Stimulated activated CD8-positive, alpha-beta memory T cell treated with anti-CD3 and anti-CD28 coated beads, Interleukin-12 subunit alpha, Interleukin-12 subunit beta, amount 100 ng/mL, for 4 hours (primary cell): ENCODE measurements around the gene ACAP3.

Experiments
- DNase-seq: peaks from one replicate; pipeline ENCODE4 v3.0.0-alpha.2; 2020; ENCODE audit warnings: low read depth

The ACAP3 gene, protein sequence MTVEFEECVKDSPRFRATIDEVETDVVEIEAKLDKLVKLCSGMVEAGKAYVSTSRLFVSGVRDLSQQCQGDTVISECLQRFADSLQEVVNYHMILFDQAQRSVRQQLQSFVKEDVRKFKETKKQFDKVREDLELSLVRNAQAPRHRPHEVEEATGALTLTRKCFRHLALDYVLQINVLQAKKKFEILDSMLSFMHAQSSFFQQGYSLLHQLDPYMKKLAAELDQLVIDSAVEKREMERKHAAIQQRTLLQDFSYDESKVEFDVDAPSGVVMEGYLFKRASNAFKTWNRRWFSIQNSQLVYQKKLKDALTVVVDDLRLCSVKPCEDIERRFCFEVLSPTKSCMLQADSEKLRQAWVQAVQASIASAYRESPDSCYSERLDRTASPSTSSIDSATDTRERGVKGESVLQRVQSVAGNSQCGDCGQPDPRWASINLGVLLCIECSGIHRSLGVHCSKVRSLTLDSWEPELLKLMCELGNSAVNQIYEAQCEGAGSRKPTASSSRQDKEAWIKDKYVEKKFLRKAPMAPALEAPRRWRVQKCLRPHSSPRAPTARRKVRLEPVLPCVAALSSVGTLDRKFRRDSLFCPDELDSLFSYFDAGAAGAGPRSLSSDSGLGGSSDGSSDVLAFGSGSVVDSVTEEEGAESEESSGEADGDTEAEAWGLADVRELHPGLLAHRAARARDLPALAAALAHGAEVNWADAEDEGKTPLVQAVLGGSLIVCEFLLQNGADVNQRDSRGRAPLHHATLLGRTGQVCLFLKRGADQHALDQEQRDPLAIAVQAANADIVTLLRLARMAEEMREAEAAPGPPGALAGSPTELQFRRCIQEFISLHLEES

DNA sequence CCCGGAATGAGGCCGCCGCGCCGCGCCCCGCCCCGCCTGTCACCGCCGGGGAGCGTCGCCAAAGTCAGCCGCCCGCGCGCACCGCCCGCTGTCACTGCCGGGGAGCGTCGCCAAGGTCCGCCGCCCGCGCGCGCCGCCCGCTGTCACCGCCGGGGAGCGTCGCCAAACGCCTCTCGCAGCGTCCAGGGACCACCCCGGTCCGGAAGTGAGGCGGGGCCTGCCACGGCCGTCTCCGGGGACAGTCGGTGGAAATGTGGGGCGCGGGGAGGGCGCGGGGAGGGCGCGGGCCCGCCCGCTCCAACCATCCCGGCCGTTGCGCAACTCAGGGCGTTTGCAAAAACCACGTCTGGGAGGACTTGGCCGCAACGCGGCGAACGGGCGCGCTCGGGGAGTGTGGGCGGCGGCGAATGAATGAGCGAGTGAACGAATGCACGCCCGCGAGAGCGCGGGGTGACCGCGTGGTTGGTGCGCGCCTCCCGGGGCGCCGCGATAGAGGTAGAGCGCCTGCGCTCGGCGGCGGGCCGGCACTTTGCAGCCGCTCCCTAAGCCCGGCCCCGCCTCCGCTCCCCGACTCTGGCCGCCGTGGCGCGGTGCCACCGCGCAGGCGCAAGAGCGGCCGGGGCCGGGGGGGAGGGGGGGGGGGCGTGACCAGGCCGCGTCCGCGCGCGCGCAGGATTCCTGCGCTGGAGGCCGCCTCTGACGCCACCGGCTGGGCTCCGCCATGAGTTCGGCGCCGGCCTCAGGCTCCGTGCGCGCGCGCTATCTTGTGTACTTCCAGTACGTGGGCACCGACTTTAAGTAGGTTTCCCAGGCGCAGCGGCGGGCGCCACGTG, at the start of gene ACAP3, which contains the start of gene PUSL1:
ACAP3 (minus strand) TSS at position 8 of the 833 bp plus-strand sequence. CDS start 115 bp downstream, outside the sequence.
PUSL1 (plus strand) TSS at position 675 of the 833 bp plus-strand sequence; CDS start at position 722, 47 bp downstream.
- peak; percentile 85 for DNase-seq

DNA sequence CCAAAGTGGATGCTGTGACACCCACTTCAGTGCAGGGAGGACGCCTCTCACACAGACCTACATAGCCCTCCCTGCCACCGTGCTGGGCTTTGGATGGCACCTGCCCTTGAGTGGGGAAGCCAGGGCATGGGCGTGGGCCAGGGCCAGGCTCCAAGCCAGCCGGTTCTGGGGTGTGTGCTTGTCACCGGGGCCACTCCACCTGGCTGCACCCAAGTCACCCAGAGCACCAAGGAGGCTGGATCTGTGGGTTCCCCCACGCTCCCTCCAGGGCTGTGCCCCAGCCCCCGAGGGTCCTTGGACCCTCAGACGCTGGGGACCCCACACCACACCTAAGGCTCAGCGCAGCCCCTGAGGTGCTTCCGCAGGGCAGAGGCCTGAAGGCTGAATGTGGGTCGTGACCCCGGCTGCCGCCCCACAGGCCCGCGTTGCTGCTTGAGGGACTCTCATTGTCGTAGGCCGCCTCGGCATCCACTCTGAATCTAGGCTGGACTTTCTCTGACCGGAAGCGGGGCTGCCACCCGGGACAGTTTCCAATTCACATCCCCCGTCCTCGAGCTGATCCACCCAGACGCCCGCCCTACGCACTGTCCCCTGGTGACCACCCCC, 49.2 kb upstream of the ACAP3 start:
- no peak for DNase-seq

DNA sequence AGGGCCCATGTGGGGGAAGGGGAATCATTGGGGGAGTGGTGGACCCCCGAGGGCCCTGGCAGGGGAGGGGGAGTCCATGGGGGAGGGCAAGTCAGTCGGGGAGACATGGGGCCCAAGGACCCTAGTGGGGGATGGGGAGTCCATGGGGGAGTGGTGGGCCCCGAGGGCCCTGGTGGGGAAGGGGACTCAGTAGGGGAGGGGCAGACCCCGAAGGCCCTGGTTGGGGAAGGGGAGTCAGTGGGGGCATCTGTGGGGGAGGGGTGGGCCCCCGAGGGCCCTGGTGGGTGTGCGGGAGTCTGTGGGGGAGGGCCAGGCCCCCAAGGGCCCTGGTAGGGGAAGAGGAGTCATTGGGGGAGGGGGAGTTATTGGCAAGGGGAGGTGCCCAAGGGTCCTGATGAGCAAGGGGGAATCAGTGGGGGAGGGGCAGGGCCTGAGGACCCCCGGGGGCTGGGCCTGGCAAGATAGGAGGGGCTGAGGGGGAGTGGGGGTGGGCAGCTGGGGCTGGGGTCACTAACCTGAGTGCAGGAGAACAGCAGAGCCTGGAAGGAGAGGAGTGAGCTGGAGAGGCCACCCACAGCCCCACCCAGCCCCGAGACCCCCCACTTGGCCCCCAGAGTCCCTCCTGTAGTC, 48.6 kb upstream of the ACAP3 start:
- no peak for DNase-seq

DNA sequence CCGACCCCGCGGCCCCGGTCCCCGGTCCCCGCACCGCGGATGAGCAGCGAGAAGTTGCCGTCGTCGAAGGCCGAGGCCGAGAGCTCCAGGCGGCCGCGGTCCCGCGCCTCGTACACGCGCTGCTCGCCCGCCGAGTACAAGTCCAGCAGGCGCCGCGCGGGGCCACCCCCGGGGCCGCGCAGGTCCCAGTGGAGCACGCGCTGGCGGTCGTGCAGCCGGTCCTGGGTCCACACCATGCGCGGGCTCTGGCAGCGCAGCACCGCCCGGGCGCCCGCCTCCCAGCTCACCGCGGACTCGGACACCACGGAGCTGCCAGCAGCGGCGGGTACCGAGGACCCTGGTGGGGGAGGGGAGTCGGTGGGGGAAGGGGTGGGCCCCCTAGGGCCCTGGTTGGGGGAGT, 47.7 kb upstream of the ACAP3 start:
- DNase-seq, result no peak

DNA sequence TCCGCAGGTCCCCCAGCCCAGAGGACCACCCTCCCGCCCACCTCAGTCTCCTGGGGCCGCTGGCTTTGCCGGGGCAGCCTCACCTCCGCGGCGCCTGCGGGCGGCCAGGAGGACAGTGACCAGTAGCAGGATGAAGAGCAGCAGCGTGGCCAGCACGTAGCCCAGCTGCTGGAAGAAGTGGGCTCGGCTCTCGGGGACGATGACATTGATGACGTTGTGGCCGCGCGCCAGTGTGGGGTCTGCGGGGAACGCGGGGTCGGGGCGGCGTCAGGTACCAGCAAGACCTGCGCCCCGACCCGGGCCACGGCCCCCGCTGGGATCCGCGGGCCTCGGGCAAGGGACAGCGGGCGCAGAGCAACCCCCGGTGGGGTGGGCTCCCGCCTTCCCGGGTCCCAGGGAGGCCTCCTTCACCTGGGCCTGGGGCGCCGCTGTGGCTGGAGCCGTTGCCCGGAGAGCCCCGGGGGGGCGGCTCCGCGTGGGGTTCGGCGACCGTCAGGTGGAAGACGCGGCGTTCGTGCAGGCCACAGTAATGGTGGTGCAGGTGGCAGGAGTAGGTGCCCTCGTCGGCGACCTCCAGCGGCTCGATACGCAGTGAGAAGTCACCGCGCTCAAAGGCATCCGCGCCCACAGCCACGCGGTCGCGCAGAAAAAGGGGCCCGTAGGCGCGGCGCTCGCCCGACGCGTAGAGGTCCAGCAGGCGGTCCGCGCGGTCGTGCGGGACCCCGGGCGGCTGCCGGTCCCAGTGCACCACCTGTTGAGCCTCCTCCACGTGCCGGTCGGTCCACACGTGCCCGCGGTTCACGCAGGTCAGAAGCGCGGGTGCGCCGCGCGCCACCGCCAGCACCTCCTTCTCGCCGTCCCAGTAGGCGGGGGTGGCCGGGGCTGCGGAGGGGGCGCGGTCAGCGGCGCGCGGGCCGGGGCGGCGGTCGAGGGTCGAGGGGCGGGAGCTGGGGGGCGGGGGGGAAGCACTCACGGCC, 46.8 kb upstream of the ACAP3 start:
- no peak for DNase-seq

DNA sequence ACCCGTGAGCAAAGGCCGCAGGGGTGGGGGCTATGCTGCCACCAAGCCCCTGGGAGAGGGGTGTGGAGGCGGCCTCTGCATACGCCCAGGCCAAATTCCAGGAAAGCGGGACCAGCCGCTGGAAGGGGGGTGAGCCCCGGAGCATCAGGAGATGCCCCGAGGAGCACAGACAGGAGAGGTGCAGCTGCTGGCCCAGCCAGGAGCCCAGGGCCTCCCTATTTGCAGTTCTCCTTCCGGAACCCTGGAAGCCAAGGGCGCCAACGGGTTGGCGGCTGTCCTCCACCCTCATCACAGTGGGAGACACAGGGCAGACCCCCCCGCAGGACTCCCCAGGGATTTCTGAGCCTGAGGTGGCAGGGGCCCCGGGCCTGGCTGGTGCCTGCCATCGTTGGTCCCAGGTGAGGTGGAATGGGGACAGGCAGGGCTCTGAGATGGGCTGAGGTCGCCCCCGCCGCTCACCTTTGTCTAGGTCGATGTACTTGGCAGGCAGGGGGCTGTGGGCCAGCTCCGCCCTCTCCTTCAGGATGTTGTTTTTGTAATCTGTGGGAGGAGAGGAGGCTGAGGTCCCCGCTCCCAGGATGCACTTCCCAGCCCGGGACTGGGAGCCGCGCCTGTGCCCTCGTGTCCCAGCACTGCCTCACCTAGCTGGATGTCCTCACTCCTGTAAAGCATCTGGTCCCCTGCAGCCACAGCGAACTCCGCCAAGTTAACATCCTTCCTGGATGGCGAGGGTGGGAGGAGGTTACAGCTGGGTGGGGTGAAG, 45.8 kb upstream of the ACAP3 start:
- DNase-seq, result no peak

DNA sequence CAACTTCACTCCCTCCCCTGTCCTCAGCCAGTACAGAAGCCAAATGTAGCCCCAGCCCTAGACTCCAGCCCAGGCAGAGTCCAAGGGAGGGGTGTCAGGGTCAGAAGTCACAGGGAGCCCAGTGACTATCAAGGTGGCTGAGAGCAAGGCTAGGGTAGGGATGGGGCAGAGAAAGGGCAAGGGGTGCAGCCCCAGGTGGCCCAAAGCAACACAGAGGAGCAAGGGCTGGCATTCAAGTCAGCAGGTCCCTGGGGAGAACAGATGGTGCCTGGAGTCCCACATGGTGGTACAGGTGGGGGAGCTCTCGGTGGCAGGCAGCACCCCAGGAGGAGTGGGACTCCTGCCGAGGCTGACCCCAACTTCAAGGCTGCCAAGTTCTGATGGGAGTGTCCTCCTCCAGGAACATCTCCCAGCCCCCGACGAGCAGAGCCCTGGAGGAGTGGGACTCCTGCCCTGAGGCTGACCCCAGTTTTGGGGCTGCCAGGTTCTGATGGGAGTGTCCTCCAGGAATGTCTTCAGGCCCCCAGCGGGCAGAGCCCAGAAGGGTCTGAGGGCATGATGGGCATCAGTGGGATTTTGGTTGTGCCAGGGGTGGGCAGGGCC, 45.2 kb upstream of the ACAP3 start:
- DNase-seq, result no peak

DNA sequence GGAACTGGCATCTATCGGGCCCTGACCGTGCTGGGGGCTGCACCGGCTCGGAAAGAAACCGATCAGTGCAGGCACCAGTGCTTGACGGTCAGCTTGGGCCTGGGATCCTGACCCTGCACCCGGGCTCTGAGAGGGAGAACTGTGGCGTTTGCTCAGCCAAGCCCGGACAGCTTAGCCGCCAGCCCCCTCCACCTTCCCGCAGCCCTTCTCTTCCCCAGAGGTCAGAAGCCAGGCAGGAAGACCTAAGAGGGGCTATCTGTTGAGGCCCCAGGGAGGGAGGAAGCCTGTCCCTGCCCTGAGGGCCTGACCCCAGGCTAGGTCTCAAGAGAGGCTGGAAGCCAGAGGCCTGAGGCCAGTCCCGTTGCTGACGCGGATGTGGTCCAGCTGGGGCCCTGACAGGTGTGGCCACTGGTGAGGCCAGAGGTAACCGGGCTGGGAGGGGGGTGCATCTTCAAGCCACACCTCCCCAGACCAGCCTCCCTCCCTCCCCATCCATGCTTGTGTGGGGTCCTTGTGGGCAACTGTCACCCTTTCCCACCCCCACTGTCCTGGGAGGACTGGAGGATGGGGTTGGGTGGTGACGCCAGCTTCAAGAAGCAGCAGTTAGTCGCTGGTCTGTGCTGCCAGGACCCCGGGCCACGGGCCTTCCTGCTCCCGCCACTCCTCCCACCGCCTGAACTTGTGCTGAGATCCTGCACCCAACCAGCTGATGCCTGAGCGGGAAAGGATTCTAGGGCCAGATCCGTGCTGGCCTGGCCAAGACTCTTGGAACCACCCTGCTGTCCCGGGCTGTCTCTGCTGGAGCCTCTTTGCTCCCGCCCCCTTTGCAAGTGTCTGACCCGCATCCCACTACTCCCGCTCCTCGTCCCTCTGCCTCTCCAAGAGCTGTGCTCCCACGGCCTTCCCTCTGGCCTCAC, 44.0 kb upstream of the ACAP3 start:
- DNase-seq, result no peak

DNA sequence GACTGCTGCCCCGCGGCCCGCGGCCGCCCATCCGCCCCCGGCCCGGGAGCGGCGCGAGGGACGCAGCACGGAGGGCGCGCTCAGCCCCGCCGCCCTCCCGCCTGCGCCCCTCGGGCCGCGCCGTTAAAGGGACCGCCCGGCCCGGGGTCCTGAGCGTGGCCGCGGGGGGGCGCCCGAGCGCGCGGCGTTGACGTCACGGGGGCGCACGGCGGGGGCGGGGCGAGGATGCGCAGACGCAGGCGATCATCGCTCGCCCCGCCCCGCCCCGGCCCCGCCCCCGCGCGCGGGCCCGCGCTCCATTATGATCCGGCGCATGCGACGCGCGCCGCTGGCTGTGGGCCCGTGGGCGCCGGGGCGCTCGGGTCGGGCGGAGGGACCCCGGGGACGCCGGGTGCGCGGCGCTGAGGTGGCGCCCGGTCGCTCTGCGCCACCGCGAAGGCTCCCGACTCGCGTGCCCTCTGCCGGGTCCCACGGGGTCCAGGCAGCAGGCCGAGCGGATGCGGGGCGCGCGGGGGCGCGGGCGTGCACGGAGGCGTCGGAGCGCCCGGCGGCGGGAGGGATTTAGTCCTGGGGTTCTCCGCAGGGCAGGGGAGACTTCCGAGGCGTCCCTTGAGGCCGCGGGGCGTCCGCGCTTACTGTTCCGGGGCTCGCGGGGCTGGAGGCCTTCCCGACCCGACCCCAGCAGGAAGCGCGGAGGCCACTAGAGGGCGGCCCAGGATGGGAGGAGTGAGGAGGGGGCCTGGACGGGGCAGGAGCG, 41.7 kb upstream of the ACAP3 start, which contains the start of gene DVL1:
DVL1 (minus strand) TSS at position 163 of the 757 bp plus-strand sequence. CDS start 353 bp downstream, outside the sequence.
- DNase-seq, result peak; percentile 53

DNA sequence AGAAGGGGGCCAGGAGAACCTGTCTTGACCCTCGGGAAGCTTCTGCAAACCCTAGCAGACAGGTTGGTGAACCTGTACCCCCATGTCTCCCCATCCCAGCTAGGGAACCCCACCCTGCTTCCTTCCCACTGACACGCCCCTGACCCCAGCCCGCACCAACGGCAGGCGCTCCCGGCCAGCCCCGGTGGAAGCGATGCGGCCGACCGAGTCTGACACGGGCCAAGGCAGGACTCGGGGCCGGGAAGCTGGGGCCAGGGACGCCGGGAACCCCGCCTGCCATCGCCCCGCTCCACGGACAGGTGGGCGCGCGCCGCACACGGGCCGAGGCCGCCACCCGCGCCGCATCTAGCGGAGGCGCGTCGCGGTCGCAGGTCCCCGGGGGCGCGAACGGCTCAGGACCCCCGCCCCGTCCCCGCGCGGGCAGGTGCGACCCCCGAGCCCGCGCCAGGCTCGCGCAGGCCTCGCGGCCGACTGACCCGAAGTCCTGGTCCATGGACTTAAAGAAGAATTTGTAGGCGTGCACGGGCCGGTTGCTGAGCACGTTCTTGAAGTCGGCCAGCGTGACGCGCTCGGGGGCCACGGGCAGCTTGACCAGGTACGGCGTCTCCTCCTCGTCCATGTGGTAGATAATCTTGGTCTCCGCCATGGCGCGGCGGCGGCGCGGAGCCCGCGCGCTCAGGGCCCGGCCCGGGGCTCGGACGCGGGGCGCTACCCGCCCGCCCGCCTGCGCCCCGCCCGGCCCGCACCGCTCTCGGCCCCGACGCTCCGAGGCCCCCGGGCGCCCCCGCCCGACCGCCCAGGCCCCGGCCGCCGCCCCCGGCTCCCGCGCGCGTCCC, 40.9 kb upstream of the ACAP3 start:
- DNase-seq, result no peak

DNA sequence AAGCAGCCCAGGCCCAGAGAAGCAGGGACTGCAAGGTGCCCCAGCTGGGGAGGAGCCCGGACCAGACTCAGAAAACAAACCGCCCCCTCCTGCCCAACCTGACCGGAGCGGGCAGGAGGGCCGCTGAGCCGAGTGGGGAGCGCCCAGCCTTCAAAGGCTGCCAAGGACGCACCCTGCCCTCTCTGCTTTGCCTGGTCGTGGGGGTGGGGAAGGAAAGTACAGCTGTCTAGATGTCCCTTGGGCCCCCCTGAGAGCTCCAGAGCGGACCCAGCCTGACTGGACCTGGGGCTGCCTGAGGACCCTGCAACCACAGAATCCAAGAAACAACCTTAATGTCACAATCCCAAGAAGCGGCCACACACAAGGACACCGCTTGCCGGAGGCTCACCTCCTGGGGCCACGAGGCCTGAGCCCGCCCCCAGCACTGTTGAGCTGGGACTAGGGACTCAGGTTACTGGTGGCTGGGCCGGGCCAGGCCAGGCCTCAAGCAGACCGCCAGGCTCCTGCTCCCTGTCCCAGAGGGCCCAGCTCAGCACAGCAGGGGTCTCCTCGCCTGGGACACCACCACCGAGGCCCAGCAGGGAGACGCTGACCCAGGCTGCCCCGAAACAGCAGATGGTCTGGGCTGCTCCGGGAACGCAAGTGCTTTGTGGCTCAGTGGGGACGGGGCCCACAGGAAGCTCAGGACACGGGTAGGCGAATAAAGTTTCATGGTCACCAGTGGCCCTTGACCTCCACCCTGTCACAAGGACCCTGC, 40.1 kb upstream of the ACAP3 start:
- DNase-seq, result no peak

DNA sequence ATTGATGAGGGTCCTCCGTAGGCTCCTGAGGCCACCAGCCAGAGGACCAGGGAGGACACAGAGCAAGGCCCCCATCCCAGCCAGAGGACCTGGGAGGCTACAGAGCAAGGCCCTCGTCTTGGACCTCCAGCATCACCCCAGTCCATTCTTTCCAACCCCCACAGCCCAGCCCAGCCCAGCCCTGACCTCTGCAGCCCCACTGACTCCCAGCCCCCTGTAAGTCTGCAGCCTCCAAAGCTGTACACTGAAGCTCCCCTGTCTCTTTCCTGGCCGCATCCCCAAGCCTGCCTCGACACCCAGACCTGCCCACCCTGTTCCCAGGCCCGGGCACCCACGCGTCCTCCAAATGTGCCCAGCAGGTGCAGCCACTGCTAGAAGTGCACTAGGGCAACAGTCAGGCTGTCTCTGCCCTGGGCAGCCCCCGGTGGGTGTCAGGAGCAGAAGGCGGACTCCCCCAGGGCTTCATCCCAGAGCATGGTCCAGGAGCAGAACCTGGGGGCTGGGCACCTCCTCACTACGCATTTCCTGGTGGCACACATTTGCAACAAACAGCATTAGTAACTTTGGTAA, 39.4 kb upstream of the ACAP3 start:
- no peak for DNase-seq

DNA sequence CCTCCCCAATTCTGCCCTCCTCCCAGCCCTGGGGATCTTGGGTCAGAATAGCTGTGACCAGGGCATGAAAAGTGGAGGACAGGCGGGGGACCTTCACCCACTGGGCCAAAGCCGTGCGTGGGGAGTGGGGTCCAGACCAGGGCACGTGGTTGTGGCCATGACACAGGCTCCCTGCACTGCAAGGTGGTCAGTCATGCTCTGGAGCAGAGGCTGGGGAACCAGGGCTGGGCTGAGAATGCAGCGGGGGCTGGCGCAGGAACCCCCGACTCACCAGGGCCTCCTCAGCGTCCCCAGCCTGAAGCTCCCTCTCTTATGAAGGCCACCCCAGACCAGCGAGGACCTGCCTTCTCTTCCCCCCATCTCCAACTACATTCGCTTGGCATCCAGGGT, 38.8 kb upstream of the ACAP3 start:
- no peak for DNase-seq

DNA sequence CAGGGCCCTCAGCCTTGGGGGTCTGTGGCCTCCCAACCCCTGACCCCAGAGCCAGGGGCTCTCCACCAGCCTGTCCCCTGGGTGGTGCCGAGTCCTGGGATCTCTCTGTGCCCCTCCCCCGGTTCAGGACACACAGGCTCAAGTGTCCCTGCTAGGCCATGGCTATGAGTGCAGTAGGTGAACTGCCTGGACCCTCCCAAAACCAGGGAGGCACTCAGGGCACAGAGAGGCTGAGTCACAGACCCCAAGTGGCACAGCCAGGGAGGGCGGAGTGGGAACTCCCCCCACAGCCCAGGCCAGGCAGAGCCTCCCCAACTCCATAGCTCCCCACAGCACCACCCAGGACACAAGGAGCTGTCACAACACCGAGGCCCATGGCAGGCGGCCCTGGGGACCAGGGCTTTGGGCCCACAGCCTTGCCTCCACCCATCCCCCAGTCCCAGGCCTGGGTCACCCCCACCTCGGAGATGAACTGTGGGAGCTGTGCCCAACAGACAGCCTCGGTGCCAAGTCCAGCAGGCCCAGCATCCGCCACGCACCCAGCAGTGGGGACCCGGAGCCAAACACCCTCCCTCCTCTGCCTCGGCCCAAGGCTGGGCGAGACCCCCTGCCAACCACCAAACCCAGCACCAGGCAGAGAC, 38.2 kb upstream of the ACAP3 start:
- DNase-seq, result no peak
